ENCODE measurements around the gene ABLIM1. TPM values are rescaled to one million over a fixed set of nuclear protein-coding genes. Genes with fewer than 3 reads are reported as not detected.

Gene ABLIM1
- total and polyA plus RNA-seq, 2 experiments from 2014 or later: 21.9 to 45.1 TPM

DNA sequence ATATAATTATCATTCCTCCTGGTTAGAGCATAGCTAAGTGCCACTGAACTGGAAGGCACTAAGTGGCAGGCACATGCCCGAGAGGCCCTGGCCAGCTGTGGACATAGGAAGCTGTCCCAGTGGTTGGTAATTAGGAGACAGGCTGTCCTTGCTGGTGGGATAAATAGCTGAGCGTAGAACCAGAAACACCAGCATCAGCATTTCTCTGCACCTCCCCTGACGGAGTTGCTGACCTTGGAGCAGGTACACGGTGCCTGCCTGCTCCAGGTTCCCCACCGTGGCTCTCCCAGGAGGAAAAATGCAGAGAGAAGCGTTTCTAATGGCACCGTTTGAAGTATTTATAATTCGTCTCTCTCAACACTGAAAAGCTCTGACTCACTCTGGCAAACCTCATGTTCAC is 5.6 kb upstream of the ABLIM1 start (continued):
- TF ChIP-seq, protein P1, sequence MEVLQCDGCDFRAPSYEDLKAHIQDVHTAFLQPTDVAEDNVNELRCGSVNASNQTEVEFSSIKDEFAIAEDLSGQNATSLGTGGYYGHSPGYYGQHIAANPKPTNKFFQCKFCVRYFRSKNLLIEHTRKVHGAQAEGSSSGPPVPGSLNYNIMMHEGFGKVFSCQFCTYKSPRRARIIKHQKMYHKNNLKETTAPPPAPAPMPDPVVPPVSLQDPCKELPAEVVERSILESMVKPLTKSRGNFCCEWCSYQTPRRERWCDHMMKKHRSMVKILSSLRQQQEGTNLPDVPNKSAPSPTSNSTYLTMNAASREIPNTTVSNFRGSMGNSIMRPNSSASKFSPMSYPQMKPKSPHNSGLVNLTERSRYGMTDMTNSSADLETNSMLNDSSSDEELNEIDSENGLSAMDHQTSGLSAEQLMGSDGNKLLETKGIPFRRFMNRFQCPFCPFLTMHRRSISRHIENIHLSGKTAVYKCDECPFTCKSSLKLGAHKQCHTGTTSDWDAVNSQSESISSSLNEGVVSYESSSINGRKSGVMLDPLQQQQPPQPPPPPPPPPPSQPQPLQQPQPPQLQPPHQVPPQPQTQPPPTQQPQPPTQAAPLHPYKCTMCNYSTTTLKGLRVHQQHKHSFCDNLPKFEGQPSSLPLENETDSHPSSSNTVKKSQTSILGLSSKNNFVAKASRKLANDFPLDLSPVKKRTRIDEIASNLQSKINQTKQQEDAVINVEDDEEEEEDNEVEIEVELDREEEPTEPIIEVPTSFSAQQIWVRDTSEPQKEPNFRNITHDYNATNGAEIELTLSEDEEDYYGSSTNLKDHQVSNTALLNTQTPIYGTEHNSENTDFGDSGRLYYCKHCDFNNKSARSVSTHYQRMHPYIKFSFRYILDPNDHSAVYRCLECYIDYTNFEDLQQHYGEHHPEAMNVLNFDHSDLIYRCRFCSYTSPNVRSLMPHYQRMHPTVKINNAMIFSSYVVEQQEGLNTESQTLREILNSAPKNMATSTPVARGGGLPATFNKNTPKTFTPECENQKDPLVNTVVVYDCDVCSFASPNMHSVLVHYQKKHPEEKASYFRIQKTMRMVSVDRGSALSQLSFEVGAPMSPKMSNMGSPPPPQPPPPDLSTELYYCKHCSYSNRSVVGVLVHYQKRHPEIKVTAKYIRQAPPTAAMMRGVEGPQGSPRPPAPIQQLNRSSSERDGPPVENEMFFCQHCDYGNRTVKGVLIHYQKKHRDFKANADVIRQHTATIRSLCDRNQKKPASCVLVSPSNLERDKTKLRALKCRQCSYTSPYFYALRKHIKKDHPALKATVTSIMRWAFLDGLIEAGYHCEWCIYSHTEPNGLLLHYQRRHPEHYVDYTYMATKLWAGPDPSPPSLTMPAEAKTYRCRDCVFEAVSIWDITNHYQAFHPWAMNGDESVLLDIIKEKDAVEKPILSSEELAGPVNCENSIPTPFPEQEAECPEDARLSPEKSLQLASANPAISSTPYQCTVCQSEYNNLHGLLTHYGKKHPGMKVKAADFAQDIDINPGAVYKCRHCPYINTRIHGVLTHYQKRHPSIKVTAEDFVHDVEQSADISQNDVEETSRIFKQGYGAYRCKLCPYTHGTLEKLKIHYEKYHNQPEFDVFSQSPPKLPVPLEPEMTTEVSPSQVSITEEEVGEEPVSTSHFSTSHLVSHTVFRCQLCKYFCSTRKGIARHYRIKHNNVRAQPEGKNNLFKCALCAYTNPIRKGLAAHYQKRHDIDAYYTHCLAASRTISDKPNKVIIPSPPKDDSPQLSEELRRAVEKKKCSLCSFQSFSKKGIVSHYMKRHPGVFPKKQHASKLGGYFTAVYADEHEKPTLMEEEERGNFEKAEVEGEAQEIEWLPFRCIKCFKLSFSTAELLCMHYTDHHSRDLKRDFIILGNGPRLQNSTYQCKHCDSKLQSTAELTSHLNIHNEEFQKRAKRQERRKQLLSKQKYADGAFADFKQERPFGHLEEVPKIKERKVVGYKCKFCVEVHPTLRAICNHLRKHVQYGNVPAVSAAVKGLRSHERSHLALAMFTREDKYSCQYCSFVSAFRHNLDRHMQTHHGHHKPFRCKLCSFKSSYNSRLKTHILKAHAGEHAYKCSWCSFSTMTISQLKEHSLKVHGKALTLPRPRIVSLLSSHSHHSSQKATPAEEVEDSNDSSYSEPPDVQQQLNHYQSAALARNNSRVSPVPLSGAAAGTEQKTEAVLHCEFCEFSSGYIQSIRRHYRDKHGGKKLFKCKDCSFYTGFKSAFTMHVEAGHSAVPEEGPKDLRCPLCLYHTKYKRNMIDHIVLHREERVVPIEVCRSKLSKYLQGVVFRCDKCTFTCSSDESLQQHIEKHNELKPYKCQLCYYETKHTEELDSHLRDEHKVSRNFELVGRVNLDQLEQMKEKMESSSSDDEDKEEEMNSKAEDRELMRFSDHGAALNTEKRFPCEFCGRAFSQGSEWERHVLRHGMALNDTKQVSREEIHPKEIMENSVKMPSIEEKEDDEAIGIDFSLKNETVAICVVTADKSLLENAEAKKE (CRISPR knock-in tag; IDR thresholded peaks at IDR 0.05): no peak
- TF ChIP-seq, protein P2, sequence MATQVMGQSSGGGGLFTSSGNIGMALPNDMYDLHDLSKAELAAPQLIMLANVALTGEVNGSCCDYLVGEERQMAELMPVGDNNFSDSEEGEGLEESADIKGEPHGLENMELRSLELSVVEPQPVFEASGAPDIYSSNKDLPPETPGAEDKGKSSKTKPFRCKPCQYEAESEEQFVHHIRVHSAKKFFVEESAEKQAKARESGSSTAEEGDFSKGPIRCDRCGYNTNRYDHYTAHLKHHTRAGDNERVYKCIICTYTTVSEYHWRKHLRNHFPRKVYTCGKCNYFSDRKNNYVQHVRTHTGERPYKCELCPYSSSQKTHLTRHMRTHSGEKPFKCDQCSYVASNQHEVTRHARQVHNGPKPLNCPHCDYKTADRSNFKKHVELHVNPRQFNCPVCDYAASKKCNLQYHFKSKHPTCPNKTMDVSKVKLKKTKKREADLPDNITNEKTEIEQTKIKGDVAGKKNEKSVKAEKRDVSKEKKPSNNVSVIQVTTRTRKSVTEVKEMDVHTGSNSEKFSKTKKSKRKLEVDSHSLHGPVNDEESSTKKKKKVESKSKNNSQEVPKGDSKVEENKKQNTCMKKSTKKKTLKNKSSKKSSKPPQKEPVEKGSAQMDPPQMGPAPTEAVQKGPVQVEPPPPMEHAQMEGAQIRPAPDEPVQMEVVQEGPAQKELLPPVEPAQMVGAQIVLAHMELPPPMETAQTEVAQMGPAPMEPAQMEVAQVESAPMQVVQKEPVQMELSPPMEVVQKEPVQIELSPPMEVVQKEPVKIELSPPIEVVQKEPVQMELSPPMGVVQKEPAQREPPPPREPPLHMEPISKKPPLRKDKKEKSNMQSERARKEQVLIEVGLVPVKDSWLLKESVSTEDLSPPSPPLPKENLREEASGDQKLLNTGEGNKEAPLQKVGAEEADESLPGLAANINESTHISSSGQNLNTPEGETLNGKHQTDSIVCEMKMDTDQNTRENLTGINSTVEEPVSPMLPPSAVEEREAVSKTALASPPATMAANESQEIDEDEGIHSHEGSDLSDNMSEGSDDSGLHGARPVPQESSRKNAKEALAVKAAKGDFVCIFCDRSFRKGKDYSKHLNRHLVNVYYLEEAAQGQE (IDR thresholded peaks at IDR 0.05; ENCODE audit: unreplicated experiment): no peak
- TF ChIP-seq, protein P3, sequence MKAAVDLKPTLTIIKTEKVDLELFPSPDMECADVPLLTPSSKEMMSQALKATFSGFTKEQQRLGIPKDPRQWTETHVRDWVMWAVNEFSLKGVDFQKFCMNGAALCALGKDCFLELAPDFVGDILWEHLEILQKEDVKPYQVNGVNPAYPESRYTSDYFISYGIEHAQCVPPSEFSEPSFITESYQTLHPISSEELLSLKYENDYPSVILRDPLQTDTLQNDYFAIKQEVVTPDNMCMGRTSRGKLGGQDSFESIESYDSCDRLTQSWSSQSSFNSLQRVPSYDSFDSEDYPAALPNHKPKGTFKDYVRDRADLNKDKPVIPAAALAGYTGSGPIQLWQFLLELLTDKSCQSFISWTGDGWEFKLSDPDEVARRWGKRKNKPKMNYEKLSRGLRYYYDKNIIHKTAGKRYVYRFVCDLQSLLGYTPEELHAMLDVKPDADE (IDR thresholded peaks at IDR 0.05): no peak
- TF ChIP-seq NANOG (IDR thresholded peaks at IDR 0.05; ENCODE audit: borderline replicate concordance): no peak
- TF ChIP-seq ZNF114 (CRISPR knock-in tag; IDR thresholded peaks at IDR 0.05): no peak
- no peak for TF ChIP-seq EZH2phosphoT487 (IDR thresholded peaks at IDR 0.05; ENCODE audit: unreplicated experiment)
